Amygdala (tissue), 56 donors: ENCODE measurements around the gene AMDHD2.

ENCODE experiments used
- DNase-seq, 56 donors: peaks; one replicate each; lab custom pipeline; 2025; lab: John Stamatoyannopoulos, UW

AMDHD2 gene

GRCh38 chr16:2514333-2515179 lies 5.6 kb upstream of the AMDHD2 start:
- DNase-seq: peak in 1 of 56 donors; percentile 83

DNA sequence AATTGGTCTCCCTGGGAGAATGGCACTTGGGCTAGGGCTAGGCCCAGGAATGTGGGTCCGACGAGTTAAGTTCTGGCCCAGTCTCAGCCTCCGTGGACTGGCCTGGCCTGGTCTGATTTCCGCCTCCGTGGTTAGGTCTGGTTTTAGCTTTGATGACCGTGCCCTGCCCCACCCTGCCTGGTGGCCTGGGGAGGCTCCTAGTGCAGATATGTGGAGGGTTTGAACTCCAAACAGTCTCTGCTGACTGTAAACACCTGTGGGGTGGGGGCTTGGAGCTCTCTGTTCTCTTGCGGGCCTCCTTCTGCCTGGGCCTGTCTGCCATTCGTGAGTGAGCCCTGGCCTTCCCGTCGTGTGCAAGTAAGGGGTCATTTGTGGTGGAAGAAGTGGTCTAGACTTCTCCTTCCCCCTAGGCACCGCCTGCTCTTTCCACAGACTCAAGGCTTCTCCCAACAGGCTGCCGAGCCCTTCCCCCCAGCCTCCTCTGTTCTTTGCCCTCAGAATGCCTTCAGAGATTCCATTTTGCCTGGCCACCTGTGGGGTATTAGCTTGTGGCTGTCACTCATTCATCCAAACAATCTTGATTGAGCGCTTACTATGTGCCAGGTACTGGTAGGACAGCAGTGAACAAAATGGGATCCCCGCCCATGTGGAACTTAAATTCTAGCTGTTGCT lies 4.9 kb upstream of the AMDHD2 start:
- DNase-seq: no peak

GRCh38 chr16:2516391-2517240 lies 3.6 kb upstream of the AMDHD2 start:
- DNase-seq: peak in 7 of 56 donors; percentile 17 to 55 (median 30)

- DNase-seq: no peak
Measured at GRCh38 chr16:2517954-2518605, 2.1 kb upstream of the AMDHD2 start.

DNA sequence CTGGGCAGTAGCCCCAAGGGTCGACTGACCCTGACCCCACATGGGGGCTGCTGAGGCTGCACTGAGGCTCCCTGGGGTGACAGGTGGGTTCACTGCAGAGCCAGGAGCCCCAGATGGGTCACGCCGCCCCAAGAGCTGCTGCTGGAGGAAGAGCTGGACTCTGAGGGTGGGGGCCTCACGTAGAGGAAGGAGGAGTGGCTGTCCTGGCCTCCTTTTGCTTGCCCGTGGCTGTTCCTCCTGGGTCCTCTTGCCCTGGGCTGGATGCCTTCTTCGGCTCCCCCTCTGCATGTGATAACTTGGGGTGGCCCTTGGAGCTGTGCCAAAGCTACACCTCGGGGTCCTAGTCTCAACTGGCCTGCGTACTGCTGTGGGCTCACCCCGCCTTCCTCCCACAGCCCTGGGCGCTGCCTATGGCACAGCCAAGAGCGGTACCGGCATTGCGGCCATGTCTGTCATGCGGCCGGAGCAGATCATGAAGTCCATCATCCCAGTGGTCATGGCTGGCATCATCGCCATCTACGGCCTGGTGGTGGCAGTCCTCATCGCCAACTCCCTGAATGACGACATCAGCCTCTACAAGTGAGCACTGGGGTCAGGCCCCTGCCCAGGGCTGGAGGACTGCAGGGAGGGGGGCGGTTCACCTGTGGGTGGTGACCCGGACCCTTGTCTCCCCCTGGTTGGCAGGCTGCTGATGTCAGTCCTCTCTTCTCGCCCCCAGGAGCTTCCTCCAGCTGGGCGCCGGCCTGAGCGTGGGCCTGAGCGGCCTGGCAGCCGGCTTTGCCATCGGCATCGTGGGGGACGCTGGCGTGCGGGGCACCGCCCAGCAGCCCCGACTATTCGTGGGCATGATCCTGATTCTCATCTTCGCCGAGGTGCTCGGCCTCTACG lies 1.1 kb upstream of the AMDHD2 start:
- DNase-seq: peak in 1 of 56 donors; percentile 48

GRCh38 chr16:2519711-2520080 lies 475 bp upstream of the AMDHD2 start:
- no peak for DNase-seq

- no peak for DNase-seq
Measured at GRCh38 chr16:2520784-2521531, 787 bp downstream of the AMDHD2 start.

GRCh38 chr16:2523801-2524231 lies 3.6 kb downstream of the AMDHD2 start:
- no peak for DNase-seq

GRCh38 chr16:2524339-2524938 lies 4.3 kb downstream of the AMDHD2 start:
- no peak for DNase-seq

GRCh38 chr16:2526135-2526534 lies 6.0 kb downstream of the AMDHD2 start:
- DNase-seq: no peak

DNA sequence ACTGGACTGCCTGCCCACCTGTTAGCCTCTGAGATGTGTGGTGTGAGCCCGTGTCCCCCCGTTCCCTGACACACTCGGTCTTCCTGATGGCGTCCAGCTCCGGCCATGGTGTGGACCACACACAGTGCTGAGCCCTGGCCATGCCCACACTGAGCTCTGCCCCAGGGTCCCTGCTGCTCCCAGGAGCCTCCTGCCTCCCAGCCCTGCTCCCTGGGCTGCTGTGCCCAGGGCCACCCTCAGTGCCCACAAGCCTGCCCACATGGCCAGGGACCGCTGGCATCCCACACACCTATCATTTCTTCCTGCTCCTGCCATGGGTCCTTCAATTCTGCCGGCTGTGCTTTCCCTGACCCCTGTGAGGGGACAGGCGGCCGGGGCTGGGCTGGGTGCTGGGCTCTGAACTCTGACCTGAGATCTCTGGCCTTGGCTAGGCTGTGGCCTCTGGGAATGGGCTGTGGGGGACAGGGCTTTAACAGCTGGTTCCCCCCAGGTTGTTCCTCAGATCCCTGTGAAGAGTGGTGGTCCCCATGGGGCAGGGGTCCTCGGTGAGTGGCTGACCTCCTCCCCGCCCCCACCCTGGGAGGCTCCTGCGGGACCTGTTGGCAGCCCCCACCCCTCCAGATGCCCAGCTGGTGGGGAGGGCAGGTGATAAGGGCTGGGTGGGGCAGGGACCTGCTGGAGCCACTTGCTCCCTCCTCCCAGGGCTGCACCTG lies 7.1 kb downstream of the AMDHD2 start:
- DNase-seq: no peak

GRCh38 chr16:2527784-2528100 lies 7.6 kb downstream of the AMDHD2 start:
- DNase-seq: no peak

GRCh38 chr16:2528161-2529060 lies 8.2 kb downstream of the AMDHD2 start:
- DNase-seq: no peak

DNA sequence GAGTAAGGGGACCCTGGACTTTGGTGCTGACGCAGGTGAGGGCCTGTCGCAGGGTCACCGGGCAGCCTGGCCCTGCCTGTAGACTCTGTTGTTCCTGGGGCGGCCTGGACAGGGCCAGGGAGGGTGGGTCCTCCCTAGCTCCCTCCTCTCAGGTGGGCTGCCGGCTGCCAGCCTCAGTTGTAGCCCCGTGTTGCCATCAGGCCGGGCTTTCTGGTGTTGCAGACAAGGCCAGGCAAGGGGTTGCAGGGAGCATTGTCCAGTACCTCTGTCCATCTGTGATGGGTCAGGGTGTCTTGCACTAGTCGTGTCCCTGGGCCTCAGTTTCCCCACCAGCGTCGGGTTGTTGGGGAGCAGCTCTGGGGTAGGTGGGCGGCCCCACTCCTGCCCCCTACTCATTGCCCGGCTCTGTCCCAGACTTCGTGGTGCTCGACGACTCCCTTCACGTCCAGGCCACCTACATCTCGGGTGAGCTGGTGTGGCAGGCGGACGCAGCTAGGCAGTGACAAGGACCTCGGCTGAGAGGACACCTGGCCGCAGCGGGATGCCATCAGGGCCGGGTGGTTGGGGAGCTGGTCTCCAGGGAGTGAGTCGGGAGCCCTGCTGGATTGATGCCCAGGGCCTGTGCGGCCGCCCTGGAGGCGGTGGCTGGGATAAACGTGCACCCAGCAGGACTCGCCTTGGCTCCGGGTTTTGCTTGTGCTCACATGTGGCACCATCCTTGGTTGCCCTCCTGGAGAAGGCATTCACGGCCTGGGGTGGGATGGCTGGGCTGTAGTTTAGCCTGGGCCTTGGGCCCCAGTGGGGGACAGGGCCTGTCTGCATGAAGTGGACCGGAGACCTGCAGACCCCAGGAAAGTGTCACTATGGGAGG lies 9.1 kb downstream of the AMDHD2 start:
- no peak for DNase-seq

DNA sequence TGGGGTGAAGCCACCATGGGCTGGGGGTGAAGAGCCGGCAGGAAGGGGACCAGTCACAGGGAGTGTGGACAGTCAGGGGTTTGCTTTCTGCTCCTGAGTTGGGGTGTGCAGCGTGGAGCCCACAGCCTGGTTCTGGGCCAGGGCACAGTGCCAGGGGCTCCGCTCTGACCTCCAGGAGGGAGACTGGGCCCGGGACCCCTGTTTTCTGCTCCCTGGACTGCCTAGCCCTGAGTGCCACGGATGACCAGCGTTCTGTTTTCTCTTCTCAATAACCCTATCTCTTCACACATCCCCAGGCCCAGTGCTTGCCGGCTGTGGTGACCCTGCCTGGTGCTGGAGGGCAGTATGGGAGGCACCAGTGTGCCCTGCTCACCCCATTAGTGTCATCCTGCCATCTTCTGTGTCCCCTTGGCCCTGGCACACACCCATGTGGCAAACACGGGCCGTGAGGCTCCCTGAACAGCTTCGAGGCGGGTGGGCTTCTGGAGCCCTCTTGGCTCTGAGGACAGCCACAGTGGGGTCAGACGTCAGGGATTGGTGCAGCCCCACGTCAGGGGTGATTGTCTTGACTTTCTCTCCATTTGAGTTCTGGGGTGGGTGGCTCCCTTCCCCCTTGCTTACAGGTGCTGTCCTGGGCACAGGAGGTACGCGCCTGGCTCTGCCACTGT lies 9.9 kb downstream of the AMDHD2 start:
- DNase-seq: no peak
